MM.1S (cell line): Measurements from ENCODE around the gene CD244.
A peak's percentile ranks its signal among the peaks of the same experiment; 100 is the strongest.

Experiments
- DNase-seq: peaks from one replicate; pipeline ENCODE4 v3.0.0-alpha.2; 2015
- H2AFZ ChIP-seq: fragments of 300-600 bp; sonication (generic); 2 replicates; pipeline ENCODE4 v1.6.0; 2016; ENCODE audit warnings: antibody characterized with exemption, low read length
- H3F3A ChIP-seq: fragments of 300-600 bp; sonication (generic); 2 replicates; pipeline ENCODE4 v1.6.1; 2016; ENCODE audit warnings: mild to moderate bottlenecking, antibody characterized with exemption, low read length, moderate library complexity, mixed read lengths; ENCODE audit not compliant: insufficient read depth
- H3K27ac ChIP-seq: fragments of 300-600 bp; sonication (generic); 2 replicates; pipeline ENCODE4 v1.5.1; 2016; ENCODE audit warnings: mild to moderate bottlenecking, low read length
- H3K27me3 ChIP-seq: fragments of 300-600 bp; sonication (generic); replicated peaks from 2 replicates; pipeline ENCODE4 v1.6.0; 2016; ENCODE audit warnings: low read length; ENCODE audit not compliant: insufficient read depth
- H3K36me3 ChIP-seq: fragments of 300-600 bp; sonication (generic); replicated peaks from 2 replicates; pipeline ENCODE4 v1.6.1; 2016; ENCODE audit warnings: mild to moderate bottlenecking, low read length, mixed read lengths; ENCODE audit not compliant: insufficient read depth
- H3K4me1 ChIP-seq: fragments of 300-600 bp; sonication (generic); 2 replicates; pipeline ENCODE4 v1.6.1; 2016; ENCODE audit warnings: low read length, mixed read lengths
- H3K4me2 ChIP-seq: fragments of 300-600 bp; sonication (generic); 2 replicates; pipeline ENCODE4 v1.6.0; 2016; ENCODE audit warnings: low read depth, low read length
- H3K4me3 ChIP-seq: fragments of 300-600 bp; sonication (generic); 2 replicates; pipeline ENCODE4 v1.5.1; 2016; ENCODE audit warnings: low read length, mixed read lengths
- H3K79me2 ChIP-seq: fragments of 300-600 bp; sonication (generic); 2 replicates; pipeline ENCODE4 v1.6.1; 2016; ENCODE audit warnings: mixed run types, low read length, mixed read lengths
- H3K9ac ChIP-seq: fragments of 300-600 bp; sonication (generic); 2 replicates; pipeline ENCODE4 v1.6.1; 2016; ENCODE audit warnings: low read length, mixed read lengths
- H3K9me2 ChIP-seq: fragments of 300-600 bp; sonication (generic); replicated peaks from 2 replicates; pipeline ENCODE4 v1.6.1; 2016; ENCODE audit warnings: mild to moderate bottlenecking, low read length, mixed read lengths; ENCODE audit not compliant: insufficient read depth
- H3K9me3 ChIP-seq: fragments of 300-600 bp; sonication (generic); replicated peaks from 2 replicates; pipeline ENCODE4 v1.6.1; 2016; ENCODE audit warnings: mild to moderate bottlenecking, low read length, mixed read lengths; ENCODE audit not compliant: insufficient read depth
- H4K20me1 ChIP-seq: fragments of 300-600 bp; sonication (generic); 2 replicates; pipeline ENCODE4 v1.6.1; 2016; ENCODE audit warnings: mild to moderate bottlenecking, low read length, moderate library complexity, mixed read lengths; ENCODE audit not compliant: insufficient read depth
- CTCF ChIP-seq: fragments of 300-600 bp; sonication (generic); IDR thresholded peaks from 2 replicates; pipeline ENCODE4 v1.5.1; 2016; ENCODE audit warnings: antibody characterized with exemption, low read length, mixed read lengths
- EZH2 ChIP-seq: fragments of 300-600 bp; sonication (generic); optimal IDR thresholded peaks from 2 replicates; pipeline ENCODE3; 2017; ENCODE audit warnings: low read depth, mild to moderate bottlenecking, antibody characterized with exemption, low read length, mixed read lengths
- EZH2phosphoT487 ChIP-seq: fragments of 300-600 bp; sonication (generic); IDR thresholded peaks from 2 replicates; pipeline ENCODE4 v1.6.1; 2018; ENCODE audit warnings: antibody characterized with exemption, low read length

The CD244 gene

GRCh38 chr1:160781914-160782689 is 80.6 kb downstream of the CD244 start:
- no peaks in the 10 kb centered on the region for H3K9me3 ChIP-seq
- peak; percentile 98 for DNase-seq
- peak overlapping the region; percentile 16; the same call in 1 of the 2 replicates for H3K4me3 ChIP-seq
- H3K79me2 ChIP-seq, result no peaks in the 10 kb centered on the region
- H4K20me1 ChIP-seq, result no peaks in the 10 kb centered on the region
- H3K27ac ChIP-seq, result peak overlapping the region; percentile 90
- no peaks in the 10 kb centered on the region for H3K36me3 ChIP-seq
- peaks cover 28% of the 10 kb centered on the region for H3K4me1 ChIP-seq
- H3K9me2 ChIP-seq, result no peaks in the 10 kb centered on the region
- H3K9ac ChIP-seq, result peak overlapping the region; percentile 55
- no peak for TF ChIP-seq CTCF
- no peak for TF ChIP-seq EZH2
- no peak for TF ChIP-seq EZH2phosphoT487
- no peaks in the 10 kb centered on the region for H3K27me3 ChIP-seq
- peak overlapping the region; percentile 41 for H2AFZ ChIP-seq
- H3F3A ChIP-seq, result peaks cover 16% of the 10 kb centered on the region
- peak overlapping the region; percentile 66 for H3K4me2 ChIP-seq

- Histone ChIP-seq H3K4me2 (peak overlapping the region; percentile 66), H3K9me3 (no peaks in the 10 kb centered on the region), H3K36me3 (no peaks in the 10 kb centered on the region), H3K4me1 (peaks cover 28% of the 10 kb centered on the region), H3K27me3 (no peaks in the 10 kb centered on the region), H3K27ac (peak overlapping the region; percentile 90), H3K9me2 (no peaks in the 10 kb centered on the region), H3K4me3 (no peak overlapping the region), H3K79me2 (no peaks in the 10 kb centered on the region), H2AFZ (peak overlapping the region; percentile 41), H4K20me1 (no peaks in the 10 kb centered on the region), H3F3A (peaks cover 16% of the 10 kb centered on the region), H3K9ac (peak overlapping the region; percentile 55)
- TF ChIP-seq CTCF (no peak), EZH2 (no peak)
- DNase-seq, result no peak
Measured at GRCh38 chr1:160781186-160781766, 81.4 kb downstream of the CD244 start.

- Histone ChIP-seq H4K20me1 (no peaks in the 10 kb centered on the region), H3K4me1 (peaks cover 28% of the 10 kb centered on the region), H3F3A (peaks cover 16% of the 10 kb centered on the region), H3K9me3 (no peaks in the 10 kb centered on the region), H3K79me2 (no peaks in the 10 kb centered on the region), H3K27me3 (no peaks in the 10 kb centered on the region), H3K9ac (no peak overlapping the region), H2AFZ (no peak overlapping the region), H3K9me2 (no peaks in the 10 kb centered on the region), H3K36me3 (no peaks in the 10 kb centered on the region), H3K4me2 (no peak overlapping the region), H3K27ac (no peak overlapping the region), H3K4me3 (no peak overlapping the region)
- TF ChIP-seq CTCF (no peak), EZH2 (no peak), EZH2phosphoT487 (no peak)
- no peak for DNase-seq
Measured at GRCh38 chr1:160780398-160780755, 82.3 kb downstream of the CD244 start.
